ENCODE measurements around the gene TMPRSS9. TPM values are rescaled to one million over a fixed set of nuclear protein-coding genes. Genes with fewer than 3 reads are reported as not detected.
"Not testable (repeated sequence)": the region's sequence is repeated elsewhere in the genome, so short reads cannot be mapped to it uniquely, and the experiment has no call there.

Gene TMPRSS9
- total RNA-seq, 1 experiment from 2014 or later, result not detected

GRCh38 chr19:2458776-2459175 lies 98.7 kb downstream of the TMPRSS9 start:
- DNase-seq (ENCODE audit: low spot score), result not testable (repeated sequence)

GRCh38 chr19:2460245-2460644 lies 100.2 kb downstream of the TMPRSS9 start:
- DNase-seq (ENCODE audit: low spot score), result no peak

- peak; percentile 92 for DNase-seq (ENCODE audit: low spot score)
Observed at GRCh38 chr19:2461751-2462634, 101.9 kb downstream of the TMPRSS9 start.

GRCh38 chr19:2462635-2463421 lies 102.8 kb downstream of the TMPRSS9 start:
- peak; percentile 98 for DNase-seq (ENCODE audit: low spot score)

- not testable (repeated sequence) for DNase-seq (ENCODE audit: low spot score)
Observed at GRCh38 chr19:2463694-2464093, 103.6 kb downstream of the TMPRSS9 start.

- no peak for DNase-seq (ENCODE audit: low spot score)
Observed at GRCh38 chr19:2464389-2464788, 104.3 kb downstream of the TMPRSS9 start.

- DNase-seq (ENCODE audit: low spot score), result no peak
Observed at GRCh38 chr19:2468596-2468995, 108.5 kb downstream of the TMPRSS9 start.

- peak; percentile 96 for DNase-seq (ENCODE audit: low spot score)
Observed at GRCh38 chr19:2469102-2469914, 109.2 kb downstream of the TMPRSS9 start.

GRCh38 chr19:2469915-2470200 lies 109.8 kb downstream of the TMPRSS9 start:
- not testable (repeated sequence) for DNase-seq (ENCODE audit: low spot score)

GRCh38 chr19:2474232-2475017 lies 114.4 kb downstream of the TMPRSS9 start:
- peak; percentile 84 for DNase-seq (ENCODE audit: low spot score)

GRCh38 chr19:2475018-2475701 lies 115.1 kb downstream of the TMPRSS9 start:
- DNase-seq (ENCODE audit: low spot score), result peak; percentile 71

Other genes starting within 250 kb of the TMPRSS9 start
- 167 and 176 TPM in 2 replicates for gene AP3D1, start 208.7 kb upstream of the TMPRSS9 start, total RNA-seq (2014; rRNA removed; shearing (Covaris generic))
- 6.5 and 6.8 TPM in 2 replicates for gene DOT1L, start 196.3 kb upstream of the TMPRSS9 start, total RNA-seq (2014; rRNA removed; shearing (Covaris generic))
- gene PLEKHJ1, start 123.9 kb upstream of the TMPRSS9 start, total RNA-seq (2014; rRNA removed; shearing (Covaris generic)), result 172 and 177 TPM in 2 replicates
- 41.1 and 42.9 TPM in 2 replicates for gene SF3A2, start 123.4 kb upstream of the TMPRSS9 start, total RNA-seq (2014; rRNA removed; shearing (Covaris generic))
- 8.5 and 10.0 TPM in 2 replicates for gene AMH, start 110.9 kb upstream of the TMPRSS9 start, total RNA-seq (2014; rRNA removed; shearing (Covaris generic))
- not detected in 2 replicates for gene JSRP1, start 103.8 kb upstream of the TMPRSS9 start, total RNA-seq (2014; rRNA removed; shearing (Covaris generic))
- 0.22 and 1.7 TPM in 2 replicates for gene PEAK3, start 78.1 kb upstream of the TMPRSS9 start, total RNA-seq (2014; rRNA removed; shearing (Covaris generic))
- not detected in 2 replicates for gene LINGO3, start 52.1 kb upstream of the TMPRSS9 start, total RNA-seq (2014; rRNA removed; shearing (Covaris generic))
- gene LSM7, start 31.7 kb upstream of the TMPRSS9 start, total RNA-seq (2014; rRNA removed; shearing (Covaris generic)), result 493 and 592 TPM in 2 replicates
- gene SPPL2B, start 31.6 kb upstream of the TMPRSS9 start, total RNA-seq (2014; rRNA removed; shearing (Covaris generic)), result 51.9 and 60.7 TPM in 2 replicates
- gene TIMM13, start 67.3 kb downstream of the TMPRSS9 start, total RNA-seq (2014; rRNA removed; shearing (Covaris generic)), result 85.0 and 110 TPM in 2 replicates
- 232 and 348 TPM in 2 replicates for gene LMNB2, start 96.7 kb downstream of the TMPRSS9 start, total RNA-seq (2014; rRNA removed; shearing (Covaris generic))
- 92.7 and 97.6 TPM in 2 replicates for gene GADD45B, start 115.9 kb downstream of the TMPRSS9 start, total RNA-seq (2014; rRNA removed; shearing (Covaris generic))